Ovary (tissue), 9 donors: ENCODE measurements around the gene RASA3. TPM values are rescaled to one million over a fixed set of nuclear protein-coding genes. Genes with fewer than 3 reads are reported as not detected.
A peak's percentile ranks its signal among the peaks of the same experiment; 100 is the strongest.

Experiments
- DNase-seq, 5 donors: peaks; one replicate each; pipeline ENCODE4 v3.0.0-alpha.2; 2019 to 2020
- H3K27ac ChIP-seq, 2 donors: fragments of 200-600 bp; one replicate each; pipeline versions ENCODE4 v1.5.1 to v1.8.0; 2019 to 2022
- H3K27me3 ChIP-seq: fragments of 200-600 bp; one replicate; pipeline ENCODE4 v1.8.0; 2022
- H3K36me3 ChIP-seq: fragments of 200-600 bp; sonication (generic); one replicate; pipeline ENCODE4 v1.5.1; 2019
- H3K4me1 ChIP-seq: one replicate; pipeline ENCODE4 v1.8.1; 2013; ENCODE audit warnings: mild to moderate bottlenecking, moderate library complexity; ENCODE audit not compliant: insufficient read depth
- H3K4me3 ChIP-seq: fragments of 200-600 bp; sonication (generic); one replicate; pipeline ENCODE4 v1.5.1; 2017
- H3K9me3 ChIP-seq, 2 donors: fragments of 200-600 bp in 1 of 2; sonication (generic) in 1 of 2; one replicate each; pipeline versions ENCODE4 v1.5.1 to v1.8.1; 2013 to 2019; ENCODE audit warnings: mild to moderate bottlenecking in 1 of 2, moderate library complexity in 1 of 2
- CTCF ChIP-seq, 3 donors: fragments of 450-650 bp in 2 of 3; fragments of 200-600 bp in 1 of 3; IDR thresholded peaks; one replicate each; pipeline versions ENCODE4 v1.5.1 to v1.8.0; 2016 to 2022; ENCODE audit warnings: antibody characterized with exemption in 3 of 3, mild to moderate bottlenecking in 1 of 3
- EP300 ChIP-seq: sonication (generic); formaldehyde crosslinking; IDR thresholded peaks from one replicate; pipeline ENCODE4 v1.6.1; 2017; ENCODE audit warnings: antibody characterized with exemption
- POLR2A ChIP-seq: fragments of 450-650 bp; IDR thresholded peaks from one replicate; pipeline ENCODE4 v1.6.1; 2017; ENCODE audit warnings: antibody characterized with exemption, mild to moderate bottlenecking, moderate library complexity
- WGBS, 3 donors: extraction: QIAGEN DNeasy Blood & Tissue Kit in 1 of 3; methylation state at CpG; one replicate each; pipeline versions ENCODE4 v1.1.5 to v1.1.7; 2013 to 2017; 5-methylcytosine and 5-hydroxymethylcytosine counted together
- intact Hi-C, 4 donors: fragments of 100-400 bp; cut with DNase I; formaldehyde crosslinking; loops; one replicate each; pipeline versions ENCODE4 v1.11.0 to v1.15.1; 2022 to 2023
- polyA plus RNA-seq, 2 donors: library from polyadenylated mRNA; stranded (reverse); fragments of 200-250 nt in 1 of 2; fragments of 350-450 nt in 1 of 2; fragmentation: Illumina TruSeq in 1 of 2; extraction: RNeasy Lipid Tissue Mini Kit (QIAGEN cat#74804) in 1 of 2; gene quantifications; one replicate each; pipeline ENCODE4 v1.2.3, GENCODE V29; 2013 to 2014
- total RNA-seq, 7 donors: library from RNA; depleted of rRNA in 2 of 7; stranded (reverse); fragments of >200 nt in 2 of 7; fragmentation: NEBNext Ultra II Directional in 3 of 7; extraction: Animal tissue kit (Norgen Biotek cat#: 25700) in 3 of 7; gene quantifications; one replicate each; pipeline versions ENCODE4 v1.1.0 to v1.2.4, GENCODE V29; 2016 to 2023
- donor health status: DM: no; HTN: no; CAD: no; lungs with moderate emphysema.
- donor health status: DM: no; HTN: no; CAD: no.
- donor health status: Bipolar disorder and iron deficiency.
- donor health status: DM: yes; HTN: yes; CAD: no.
- donor health status: DM: no; HTN: no; CAD: no.
- donor health status: DM: yes; HTN: yes; CAD: no.

The RASA3 gene
- total and polyA plus RNA-seq, 9 donors = 5.4 to 16.9 (median 9.4) TPM

GRCh38 chr13:114106991-114107685 lies 25.3 kb downstream of the RASA3 start:
- intact Hi-C loops = no loop called here

GRCh38 chr13:114106526-114106925 lies 25.9 kb downstream of the RASA3 start:
- intact Hi-C loops = no loop called here
- Histone ChIP-seq H3K4me1 (peaks cover 6% of the 10 kb centered on the region), H3K27me3 (no peaks in the 10 kb centered on the region), H3K4me3 (no peak overlapping the region), H3K27ac (no peak overlapping the region), H3K9me3 (no peaks in the 10 kb centered on the region), H3K36me3 (no peaks in the 10 kb centered on the region)
- no peak for TF ChIP-seq CTCF (IDR thresholded peaks at IDR 0.05)
- no peak for TF ChIP-seq EP300
- no peak for TF ChIP-seq POLR2A
- DNase-seq = no peak
- WGBS, 3 donors = 91 to 94% (median 94%) methylated on average over 9 of the region's 9 CpGs

More at GRCh38 chr13:114106991-114107685, 25.3 kb downstream of the RASA3 start:
- H3K4me1 ChIP-seq = peaks cover 6% of the 10 kb centered on the region
- 82 to 88% (median 86%) methylated on average over 25 to 27 of the region's 27 CpGs for WGBS, 3 donors
- no peak overlapping the region for H3K4me3 ChIP-seq
- peak in 3 of 5 donors; percentile 11 to 29 (median 13) for DNase-seq
- H3K27ac ChIP-seq = no peak overlapping the region
- no peaks in the 10 kb centered on the region for H3K36me3 ChIP-seq
- TF ChIP-seq EP300 (no peak), CTCF (IDR thresholded peaks at IDR 0.05) (no peak), POLR2A (no peak)
- no peaks in the 10 kb centered on the region for H3K27me3 ChIP-seq
- no peaks in the 10 kb centered on the region for H3K9me3 ChIP-seq

- Histone ChIP-seq H3K36me3 (no peaks in the 10 kb centered on the region), H3K27ac (no peak overlapping the region), H3K4me3 (no peak overlapping the region), H3K9me3 (no peaks in the 10 kb centered on the region), H3K4me1 (peaks cover 6% of the 10 kb centered on the region), H3K27me3 (no peaks in the 10 kb centered on the region)
- intact Hi-C loops = no loop called here
- TF ChIP-seq CTCF (IDR thresholded peaks at IDR 0.05) = no peak
- no peak for TF ChIP-seq EP300
- no peak for TF ChIP-seq POLR2A
- DNase-seq = peak in 3 of 5 donors; percentile 11 to 17 (median 12)
- 81 to 85% (median 82%) methylated on average over 30 of the region's 30 CpGs for WGBS, 3 donors
Measured at GRCh38 chr13:114105521-114106225, 26.8 kb downstream of the RASA3 start.

GRCh38 chr13:114104655-114105520 lies 27.5 kb downstream of the RASA3 start:
- no peaks in the 10 kb centered on the region for H3K9me3 ChIP-seq
- no peaks in the 10 kb centered on the region for H3K36me3 ChIP-seq
- no peaks in the 10 kb centered on the region for H3K27me3 ChIP-seq
- H3K4me3 ChIP-seq = no peak overlapping the region
- 81 to 88% (median 86%) methylated on average over 22 to 24 of the region's 24 CpGs for WGBS, 3 donors
- peaks cover 6% of the 10 kb centered on the region for H3K4me1 ChIP-seq
- peak in 3 of 5 donors; percentile 13 to 24 (median 15) for DNase-seq
- intact Hi-C loops = loop anchor here in 1 of 4 donors (5.0 kb wide), 1 partner anchor 73 kb away; no protein-coding TSS in a partner anchor
- H3K27ac ChIP-seq = no peak overlapping the region
- no peak for TF ChIP-seq CTCF (IDR thresholded peaks at IDR 0.05)
- TF ChIP-seq POLR2A = no peak
- no peak for TF ChIP-seq EP300
